OCI-LY7 (cell line): ENCODE results near the gene KLHL21. TPM values are rescaled to one million over a fixed set of nuclear protein-coding genes. Genes with fewer than 3 reads are reported as not detected.

Experiments used
- BruUV-seq: library from RNA; stranded (reverse); fragments of 400-500 nt; replicated peaks from 2 replicates; lab custom pipeline; 2021; lab: Mats Ljungman, UMichigan
- CTCF ChIA-PET: fragments of 300-600 bp; sonication (Branson Sonifier 250); formaldehyde crosslinking; loops from one replicate; lab custom pipeline; 2022; ENCODE audit warnings: antibody characterized with exemption; ENCODE audit not compliant: unreplicated experiment; lab: Charles Lee
- POLR2A ChIA-PET: fragments of 300-600 bp; sonication (Branson Sonifier 250); formaldehyde crosslinking; loops from one replicate; lab custom pipeline; 2022; ENCODE audit warnings: antibody characterized with exemption; lab: Charles Lee
- DNase-seq: peaks from one replicate; pipeline ENCODE4 v3.0.0-alpha.2; 2015; ENCODE audit warnings: low spot score
- H2AFZ ChIP-seq: fragments of 200-600 bp; sonication (generic), shearing (Covaris generic); 2 replicates; pipeline ENCODE4 v1.6.1; 2014; ENCODE audit warnings: mild to moderate bottlenecking, antibody characterized with exemption, low read length, moderate library complexity
- H3K27ac ChIP-seq: fragments of 200-600 bp; sonication (generic); 2 replicates; pipeline ENCODE4 v1.5.1; 2014; ENCODE audit warnings: mixed run types, low read depth, mild to moderate bottlenecking, moderate library complexity, low read length, inconsistent platforms; ENCODE audit not compliant: poor library complexity, severe bottlenecking
- H3K36me3 ChIP-seq: fragments of 200-600 bp; sonication (generic); 2 replicates; pipeline ENCODE4 v1.6.1; 2014; ENCODE audit warnings: mild to moderate bottlenecking, antibody characterized with exemption, low read length, moderate library complexity, mixed read lengths; ENCODE audit not compliant: insufficient read depth
- H3K4me1 ChIP-seq: fragments of 200-600 bp; sonication (generic); 2 replicates; pipeline ENCODE4 v1.5.1; 2014; ENCODE audit warnings: mild to moderate bottlenecking, low read length; ENCODE audit not compliant: insufficient read depth, poor library complexity, severe bottlenecking
- H3K4me2 ChIP-seq: fragments of 200-600 bp; sonication (generic); 2 replicates; pipeline ENCODE4 v1.6.1; 2014; ENCODE audit warnings: mild to moderate bottlenecking, low read length
- H3K4me3 ChIP-seq: fragments of 200-600 bp; sonication (generic); 2 replicates; pipeline ENCODE4 v1.5.1; 2014; ENCODE audit warnings: mild to moderate bottlenecking, low read depth, low read length; ENCODE audit not compliant: poor library complexity, severe bottlenecking
- H3K79me2 ChIP-seq: fragments of 200-600 bp; sonication (generic); 2 replicates; pipeline ENCODE4 v1.6.1; 2016; ENCODE audit warnings: low read depth, mild to moderate bottlenecking, low read length, moderate library complexity, mixed read lengths; ENCODE audit not compliant: insufficient read depth
- H3K9me2 ChIP-seq: fragments of 200-600 bp; sonication (generic); 2 replicates; pipeline ENCODE4 v1.6.1; 2016; ENCODE audit warnings: mild to moderate bottlenecking, low read length, mixed read lengths; ENCODE audit not compliant: insufficient read depth
- H3K9me3 ChIP-seq: fragments of 200-600 bp; sonication (generic); 2 replicates; pipeline ENCODE4 v1.6.1; 2014; ENCODE audit warnings: mild to moderate bottlenecking, mixed run types, low read length, mixed read lengths
- H4K20me1 ChIP-seq: fragments of 200-600 bp; sonication (generic); 2 replicates; pipeline ENCODE4 v1.6.1; 2014; ENCODE audit warnings: mild to moderate bottlenecking, antibody characterized with exemption, low read length, moderate library complexity, mixed read lengths; ENCODE audit not compliant: insufficient read depth
- EZH2phosphoT487 ChIP-seq: fragments of 200-600 bp; sonication (generic); IDR thresholded peaks from 2 replicates; pipeline ENCODE4 v1.6.1; 2018; ENCODE audit warnings: low read depth, borderline replicate concordance, mild to moderate bottlenecking, mixed run types, antibody characterized with exemption, low read length, moderate library complexity, mixed read lengths
- intact Hi-C: fragments of 100-400 bp; cut with micrococcal nuclease; formaldehyde crosslinking; loops from one replicate; pipeline ENCODE4 v1.10.0; 2022; ENCODE audit not compliant: unreplicated experiment
- small RNA-seq: library from RNA; depleted of rRNA; stranded (forward); fragments of <200 nt; gene quantifications from one replicate; pipeline ENCODE3, GENCODE V24; 2014
- total RNA-seq, 2 experiments: library from RNA; depleted of rRNA in 1 of 2; stranded (reverse); fragments of >200 nt in 1 of 2; shearing (Covaris generic) in 1 of 2; gene quantifications; 2 replicates each; pipeline ENCODE4 v1.2.3, GENCODE V29; 2014 to 2022
- TF ChIP-seq, protein P1 (sequence below): fragments of 200-600 bp; sonication (generic); conservative IDR thresholded peaks from 2 replicates; pipeline ENCODE4 v1.5.1; 2014; ENCODE audit warnings: mild to moderate bottlenecking, antibody characterized with exemption, low read length, moderate library complexity, mixed read lengths

Gene KLHL21
- total RNA-seq, 2 experiments from 2014 or later: 7.4 to 7.6 TPM

DNA sequence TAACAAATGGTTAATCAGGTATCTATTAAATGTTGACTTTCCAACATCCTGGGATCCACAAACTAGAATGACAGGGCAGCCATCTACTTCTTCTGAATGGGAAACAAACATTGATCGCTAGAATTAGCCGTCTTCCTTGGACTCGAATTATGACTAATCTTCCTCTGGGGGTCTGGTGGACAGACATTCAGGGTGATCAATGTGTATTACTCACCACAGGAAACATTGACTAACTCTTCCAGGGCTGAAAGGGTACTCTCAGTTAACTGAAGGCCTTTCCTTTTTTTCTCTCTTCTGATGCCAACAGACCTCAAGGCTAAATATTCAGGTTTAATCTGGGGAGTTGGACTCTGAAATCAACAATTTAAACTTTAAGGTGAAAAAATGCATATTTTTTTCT lies 57.8 kb downstream of the KLHL21 start:
- POLR2A ChIA-PET: interaction anchor here (0.7 kb wide), 1 partner anchor 10 kb away, joined by 4 read pairs; no protein-coding TSS in a partner anchor
- Histone ChIP-seq H3K27ac (no peak overlapping the region), H3K9me2 (no peaks in the 10 kb centered on the region), H3K4me3 (no peak overlapping the region), H3K9me3 (no peaks in the 10 kb centered on the region), H3K4me1 (no peaks in the 10 kb centered on the region), H3K79me2 (no peaks in the 10 kb centered on the region), H4K20me1 (0 out of 2 replicates have a peak, but pooled peaks cover 4% of the 10 kb centered on the region), H3K36me3 (peaks cover 91% of the 10 kb centered on the region), H3K4me2 (no peak overlapping the region), H2AFZ (no peak overlapping the region)
- no TSS peak for BruUV-seq
- DNase-seq: no peak
- intact Hi-C loops: no loop called here
- TF ChIP-seq, protein P1, sequence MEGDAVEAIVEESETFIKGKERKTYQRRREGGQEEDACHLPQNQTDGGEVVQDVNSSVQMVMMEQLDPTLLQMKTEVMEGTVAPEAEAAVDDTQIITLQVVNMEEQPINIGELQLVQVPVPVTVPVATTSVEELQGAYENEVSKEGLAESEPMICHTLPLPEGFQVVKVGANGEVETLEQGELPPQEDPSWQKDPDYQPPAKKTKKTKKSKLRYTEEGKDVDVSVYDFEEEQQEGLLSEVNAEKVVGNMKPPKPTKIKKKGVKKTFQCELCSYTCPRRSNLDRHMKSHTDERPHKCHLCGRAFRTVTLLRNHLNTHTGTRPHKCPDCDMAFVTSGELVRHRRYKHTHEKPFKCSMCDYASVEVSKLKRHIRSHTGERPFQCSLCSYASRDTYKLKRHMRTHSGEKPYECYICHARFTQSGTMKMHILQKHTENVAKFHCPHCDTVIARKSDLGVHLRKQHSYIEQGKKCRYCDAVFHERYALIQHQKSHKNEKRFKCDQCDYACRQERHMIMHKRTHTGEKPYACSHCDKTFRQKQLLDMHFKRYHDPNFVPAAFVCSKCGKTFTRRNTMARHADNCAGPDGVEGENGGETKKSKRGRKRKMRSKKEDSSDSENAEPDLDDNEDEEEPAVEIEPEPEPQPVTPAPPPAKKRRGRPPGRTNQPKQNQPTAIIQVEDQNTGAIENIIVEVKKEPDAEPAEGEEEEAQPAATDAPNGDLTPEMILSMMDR: no peak
- no peak for TF ChIP-seq EZH2phosphoT487
- CTCF ChIA-PET: no interaction called here

Small RNA genes within 50 kb of the gene (small RNA-seq; reads per million reads assigned to genes)
- not detected for gene RNU6-731P

Other genes with a start within 250 kb of the KLHL21 start
- gene ACOT7, start 209.1 kb downstream of the KLHL21 start, total RNA-seq (2014; rRNA removed; shearing (Covaris generic)): 16.8 and 23.4 TPM in 2 replicates
- gene ACOT7, start 209.1 kb downstream of the KLHL21 start, total RNA-seq (2022): 50.5 and 53.6 TPM in 2 replicates
- not detected in 2 replicates for gene HES2, start 182.9 kb downstream of the KLHL21 start, total RNA-seq (2014; rRNA removed; shearing (Covaris generic))
- gene HES2, start 182.9 kb downstream of the KLHL21 start, total RNA-seq (2022): not detected in 2 replicates
- not detected in 2 replicates for gene ESPN, start 178.1 kb downstream of the KLHL21 start, total RNA-seq (2014; rRNA removed; shearing (Covaris generic))
- gene ESPN, start 178.1 kb downstream of the KLHL21 start, total RNA-seq (2022): not detected in 2 replicates
- gene TNFRSF25, start 136.7 kb downstream of the KLHL21 start, total RNA-seq (2014; rRNA removed; shearing (Covaris generic)): 1.7 and 2.8 TPM in 2 replicates
- gene TNFRSF25, start 136.7 kb downstream of the KLHL21 start, total RNA-seq (2022): 0.65 and 1.7 TPM in 2 replicates
- 0.67 and 1.6 TPM in 2 replicates for gene PLEKHG5, start 111.2 kb downstream of the KLHL21 start, total RNA-seq (2014; rRNA removed; shearing (Covaris generic))
- 1.7 and 2.4 TPM in 2 replicates for gene PLEKHG5, start 111.2 kb downstream of the KLHL21 start, total RNA-seq (2022)
- gene NOL9, start 48.4 kb downstream of the KLHL21 start, total RNA-seq (2014; rRNA removed; shearing (Covaris generic)): 30.7 and 39.1 TPM in 2 replicates
- 58.8 and 65.5 TPM in 2 replicates for gene NOL9, start 48.4 kb downstream of the KLHL21 start, total RNA-seq (2022)
- gene TAS1R1, start 47.6 kb downstream of the KLHL21 start, total RNA-seq (2014; rRNA removed; shearing (Covaris generic)): not detected in 2 replicates
- 0.11 TPM in 1 of 2 replicates, not detected in the other for gene TAS1R1, start 47.6 kb downstream of the KLHL21 start, total RNA-seq (2022)
- 28.9 and 41.9 TPM in 2 replicates for gene ZBTB48, start 22.9 kb downstream of the KLHL21 start, total RNA-seq (2014; rRNA removed; shearing (Covaris generic))
- gene ZBTB48, start 22.9 kb downstream of the KLHL21 start, total RNA-seq (2022): 51.3 and 58.2 TPM in 2 replicates
- 5.3 and 7.9 TPM in 2 replicates for gene PHF13, start 10.9 kb upstream of the KLHL21 start, total RNA-seq (2014; rRNA removed; shearing (Covaris generic))
- 14.6 and 14.7 TPM in 2 replicates for gene PHF13, start 10.9 kb upstream of the KLHL21 start, total RNA-seq (2022)
- gene THAP3, start 22.0 kb upstream of the KLHL21 start, total RNA-seq (2014; rRNA removed; shearing (Covaris generic)): 22.4 and 24.9 TPM in 2 replicates
- gene THAP3, start 22.0 kb upstream of the KLHL21 start, total RNA-seq (2022): 17.2 and 19.0 TPM in 2 replicates
- 31.0 and 41.6 TPM in 2 replicates for gene DNAJC11, start 98.9 kb upstream of the KLHL21 start, total RNA-seq (2014; rRNA removed; shearing (Covaris generic))
- 64.1 and 65.6 TPM in 2 replicates for gene DNAJC11, start 98.9 kb upstream of the KLHL21 start, total RNA-seq (2022)
- 40.2 and 43.9 TPM in 2 replicates for gene CAMTA1, start 182.6 kb upstream of the KLHL21 start, total RNA-seq (2014; rRNA removed; shearing (Covaris generic))
- 73.3 and 80.8 TPM in 2 replicates for gene CAMTA1, start 182.6 kb upstream of the KLHL21 start, total RNA-seq (2022)